Measurements from ENCODE around the gene C13orf46.

GRCh38 chr13:114017966-114018365, 44.1 kb upstream of the C13orf46 start:
- TF ChIP-seq, protein P1, sequence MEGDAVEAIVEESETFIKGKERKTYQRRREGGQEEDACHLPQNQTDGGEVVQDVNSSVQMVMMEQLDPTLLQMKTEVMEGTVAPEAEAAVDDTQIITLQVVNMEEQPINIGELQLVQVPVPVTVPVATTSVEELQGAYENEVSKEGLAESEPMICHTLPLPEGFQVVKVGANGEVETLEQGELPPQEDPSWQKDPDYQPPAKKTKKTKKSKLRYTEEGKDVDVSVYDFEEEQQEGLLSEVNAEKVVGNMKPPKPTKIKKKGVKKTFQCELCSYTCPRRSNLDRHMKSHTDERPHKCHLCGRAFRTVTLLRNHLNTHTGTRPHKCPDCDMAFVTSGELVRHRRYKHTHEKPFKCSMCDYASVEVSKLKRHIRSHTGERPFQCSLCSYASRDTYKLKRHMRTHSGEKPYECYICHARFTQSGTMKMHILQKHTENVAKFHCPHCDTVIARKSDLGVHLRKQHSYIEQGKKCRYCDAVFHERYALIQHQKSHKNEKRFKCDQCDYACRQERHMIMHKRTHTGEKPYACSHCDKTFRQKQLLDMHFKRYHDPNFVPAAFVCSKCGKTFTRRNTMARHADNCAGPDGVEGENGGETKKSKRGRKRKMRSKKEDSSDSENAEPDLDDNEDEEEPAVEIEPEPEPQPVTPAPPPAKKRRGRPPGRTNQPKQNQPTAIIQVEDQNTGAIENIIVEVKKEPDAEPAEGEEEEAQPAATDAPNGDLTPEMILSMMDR (conservative IDR thresholded peaks at IDR 0.05; ENCODE audit: low read length): no peak
- no peak for TF ChIP-seq EZH2phosphoT487 (IDR thresholded peaks at IDR 0.05; ENCODE audit: borderline replicate concordance, low read depth, low read length)

Measured in OCI-LY7 (cell line).